Adrenal gland (tissue), 5 donors: ENCODE measurements around the gene EMB.

Experiments used
- POLR2A ChIP-seq, 2 donors: fragments of 450-650 bp; IDR thresholded peaks; one replicate each; pipeline ENCODE4 v1.6.1; 2017; ENCODE audit warnings: antibody characterized with exemption in 2 of 2, mild to moderate bottlenecking in 2 of 2, moderate library complexity in 1 of 2
- TF ChIP-seq, protein P1 (sequence below), 6 experiments: fragments of 450-650 bp in 4 of 6; fragments of 200-600 bp in 2 of 6; sonication (generic) in 1 of 6; IDR thresholded peaks; 1 replicate in 5 of 6; 2 replicates in 1 of 6; pipeline versions ENCODE4 v1.5.1 to v1.8.0; 2016 to 2021; ENCODE audit warnings: antibody characterized with exemption in 6 of 6, mild to moderate bottlenecking in 2 of 6, moderate library complexity in 1 of 6
- donor health status: DM: no; HTN: no; CAD: no.

DNA sequence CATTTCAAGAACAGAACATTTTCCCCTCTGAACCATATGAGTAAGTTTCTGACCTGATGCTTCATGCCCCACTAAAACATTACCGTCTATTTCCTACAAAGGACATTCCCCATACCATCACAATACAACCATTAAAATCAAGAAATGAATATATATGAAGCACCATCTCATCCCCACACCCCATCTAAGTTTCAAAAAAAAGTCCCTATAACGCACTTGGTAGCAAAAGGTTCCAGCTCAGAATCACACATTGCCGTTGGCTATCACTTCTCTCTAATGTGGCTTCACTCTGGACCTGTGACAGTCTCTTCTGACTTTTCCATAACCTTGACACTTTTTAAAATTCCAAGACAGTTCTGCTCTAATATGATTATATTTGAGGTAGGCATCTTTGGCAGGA, 5.9 kb downstream of the EMB start:
- TF ChIP-seq, protein P1, sequence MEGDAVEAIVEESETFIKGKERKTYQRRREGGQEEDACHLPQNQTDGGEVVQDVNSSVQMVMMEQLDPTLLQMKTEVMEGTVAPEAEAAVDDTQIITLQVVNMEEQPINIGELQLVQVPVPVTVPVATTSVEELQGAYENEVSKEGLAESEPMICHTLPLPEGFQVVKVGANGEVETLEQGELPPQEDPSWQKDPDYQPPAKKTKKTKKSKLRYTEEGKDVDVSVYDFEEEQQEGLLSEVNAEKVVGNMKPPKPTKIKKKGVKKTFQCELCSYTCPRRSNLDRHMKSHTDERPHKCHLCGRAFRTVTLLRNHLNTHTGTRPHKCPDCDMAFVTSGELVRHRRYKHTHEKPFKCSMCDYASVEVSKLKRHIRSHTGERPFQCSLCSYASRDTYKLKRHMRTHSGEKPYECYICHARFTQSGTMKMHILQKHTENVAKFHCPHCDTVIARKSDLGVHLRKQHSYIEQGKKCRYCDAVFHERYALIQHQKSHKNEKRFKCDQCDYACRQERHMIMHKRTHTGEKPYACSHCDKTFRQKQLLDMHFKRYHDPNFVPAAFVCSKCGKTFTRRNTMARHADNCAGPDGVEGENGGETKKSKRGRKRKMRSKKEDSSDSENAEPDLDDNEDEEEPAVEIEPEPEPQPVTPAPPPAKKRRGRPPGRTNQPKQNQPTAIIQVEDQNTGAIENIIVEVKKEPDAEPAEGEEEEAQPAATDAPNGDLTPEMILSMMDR (IDR thresholded peaks at IDR 0.05), result no peak
- no peak for TF ChIP-seq POLR2A (IDR thresholded peaks at IDR 0.05)
